ENCODE results near the gene TM6SF1.
"Not testable (repeated sequence)": the region's sequence is repeated elsewhere in the genome, so short reads cannot be mapped to it uniquely, and the experiment has no call there.

TM6SF1 gene

DNA sequence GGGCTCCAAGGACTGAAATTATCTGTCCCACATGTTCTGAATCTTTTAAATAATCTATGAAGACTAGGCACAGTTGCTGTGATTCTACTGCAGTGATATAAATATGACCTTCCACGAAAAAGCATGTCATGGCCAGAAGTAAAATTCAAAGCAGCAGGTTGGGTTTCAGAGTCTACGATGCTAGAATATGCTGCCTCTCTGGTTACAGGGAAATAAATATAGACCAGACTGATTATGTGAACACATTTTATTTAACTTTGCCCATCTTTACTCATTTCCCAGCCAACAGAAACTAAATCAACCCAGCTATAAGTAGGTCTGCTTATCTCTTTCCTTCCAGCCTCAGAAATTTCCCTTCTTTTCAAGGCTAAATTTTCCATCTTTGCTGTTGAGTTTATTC is 19.9 kb upstream of the TM6SF1 start:
- no peak for DNase-seq
- Histone ChIP-seq H3K36me3 (replicated peaks) (no peaks in the 10 kb centered on the region), H3K27me3 (replicated peaks) (no peaks in the 10 kb centered on the region), H3K27ac (no peak overlapping the region), H3K4me3 (ENCODE audit: low read depth, low read length) (no peak overlapping the region)
- in situ Hi-C loops (cut with HindIII; ENCODE audit: low pct_ligation_motif_present, low sequenced_read_pairs), result no loop called here
- TF ChIP-seq, protein P1, sequence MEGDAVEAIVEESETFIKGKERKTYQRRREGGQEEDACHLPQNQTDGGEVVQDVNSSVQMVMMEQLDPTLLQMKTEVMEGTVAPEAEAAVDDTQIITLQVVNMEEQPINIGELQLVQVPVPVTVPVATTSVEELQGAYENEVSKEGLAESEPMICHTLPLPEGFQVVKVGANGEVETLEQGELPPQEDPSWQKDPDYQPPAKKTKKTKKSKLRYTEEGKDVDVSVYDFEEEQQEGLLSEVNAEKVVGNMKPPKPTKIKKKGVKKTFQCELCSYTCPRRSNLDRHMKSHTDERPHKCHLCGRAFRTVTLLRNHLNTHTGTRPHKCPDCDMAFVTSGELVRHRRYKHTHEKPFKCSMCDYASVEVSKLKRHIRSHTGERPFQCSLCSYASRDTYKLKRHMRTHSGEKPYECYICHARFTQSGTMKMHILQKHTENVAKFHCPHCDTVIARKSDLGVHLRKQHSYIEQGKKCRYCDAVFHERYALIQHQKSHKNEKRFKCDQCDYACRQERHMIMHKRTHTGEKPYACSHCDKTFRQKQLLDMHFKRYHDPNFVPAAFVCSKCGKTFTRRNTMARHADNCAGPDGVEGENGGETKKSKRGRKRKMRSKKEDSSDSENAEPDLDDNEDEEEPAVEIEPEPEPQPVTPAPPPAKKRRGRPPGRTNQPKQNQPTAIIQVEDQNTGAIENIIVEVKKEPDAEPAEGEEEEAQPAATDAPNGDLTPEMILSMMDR (IDR thresholded peaks at IDR 0.05; ENCODE audit: low read depth, low read length, missing control alignments), result no peak

DNA sequence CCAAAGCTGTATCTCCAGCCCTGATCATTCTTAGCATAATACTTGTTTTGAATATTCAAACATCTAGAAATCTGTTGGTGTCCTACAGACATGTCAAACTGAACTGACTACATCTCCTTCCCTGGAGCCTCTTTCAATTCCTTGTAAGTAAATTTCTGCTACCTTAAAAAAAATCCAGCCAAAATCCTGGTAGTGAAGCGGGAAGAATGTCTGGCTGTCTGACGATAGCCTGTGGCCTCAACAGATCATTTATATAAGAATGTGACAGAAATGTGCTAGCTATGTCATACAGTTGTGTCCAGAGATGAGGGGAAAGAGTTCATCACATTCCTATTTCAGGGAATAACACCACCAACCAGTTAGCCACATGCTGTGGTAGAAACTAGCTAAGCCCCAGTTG is 18.6 kb upstream of the TM6SF1 start:
- TF ChIP-seq, protein P1 (IDR thresholded peaks at IDR 0.05; ENCODE audit: low read depth, low read length, missing control alignments), result no peak
- in situ Hi-C loops (cut with HindIII; ENCODE audit: low pct_ligation_motif_present, low sequenced_read_pairs), result no loop called here

DNA sequence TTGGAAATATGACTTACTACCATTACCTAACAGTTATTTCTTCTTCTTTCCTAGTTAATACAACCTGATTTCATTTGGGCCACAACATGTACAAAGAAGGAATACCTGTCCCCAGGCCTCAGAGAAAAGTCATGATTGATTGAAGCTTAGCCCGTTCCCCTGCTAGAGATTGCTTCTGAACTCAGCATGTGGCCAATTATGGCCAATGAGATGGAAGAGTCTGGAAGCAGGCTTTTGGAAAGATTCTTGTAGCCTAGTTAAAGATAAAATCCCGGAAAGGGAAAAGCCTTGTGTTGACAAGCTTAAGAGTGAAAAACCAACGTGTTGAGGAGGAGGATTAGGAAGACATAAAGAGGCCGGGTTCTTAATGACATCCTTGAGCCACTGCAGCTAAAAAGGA is 17.0 kb upstream of the TM6SF1 start:
- H3K27me3 ChIP-seq (replicated peaks), result no peaks in the 10 kb centered on the region
- DNase-seq, result no peak
- H3K27ac ChIP-seq, result no peak overlapping the region
- no peak overlapping the region for H3K4me3 ChIP-seq (ENCODE audit: low read depth, low read length)
- TF ChIP-seq, protein P1 (IDR thresholded peaks at IDR 0.05; ENCODE audit: low read depth, low read length, missing control alignments), result no peak
- in situ Hi-C loops (cut with HindIII; ENCODE audit: low pct_ligation_motif_present, low sequenced_read_pairs), result no loop called here
- no peaks in the 10 kb centered on the region for H3K36me3 ChIP-seq (replicated peaks)

More for the DNA sequence above, 18.6 kb upstream of the TM6SF1 start:
- no peak for DNase-seq
- H3K36me3 ChIP-seq (replicated peaks), result no peaks in the 10 kb centered on the region
- H3K27ac ChIP-seq, result no peak overlapping the region
- no peaks in the 10 kb centered on the region for H3K27me3 ChIP-seq (replicated peaks)
- H3K4me3 ChIP-seq (ENCODE audit: low read depth, low read length), result no peak overlapping the region

DNA sequence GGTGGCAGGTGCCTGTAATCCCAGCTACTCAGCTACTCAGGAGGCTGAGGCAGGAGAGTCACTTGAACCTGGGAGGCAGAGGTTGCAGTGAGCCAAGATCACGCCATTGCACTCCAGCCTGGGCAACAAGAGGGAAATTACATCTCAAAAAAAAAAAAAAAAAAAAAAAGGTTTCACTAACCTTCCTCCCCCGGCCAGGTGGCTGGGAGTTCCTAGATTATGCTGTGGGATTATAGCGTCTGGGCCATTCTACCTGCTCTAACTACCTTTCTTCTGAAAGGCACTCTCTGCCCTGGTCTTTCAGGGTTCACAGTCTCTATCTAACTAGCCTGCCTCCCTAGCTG is 15.5 kb upstream of the TM6SF1 start:
- H3K4me3 ChIP-seq (ENCODE audit: low read depth, low read length); H3K27ac ChIP-seq; in situ Hi-C loops (cut with HindIII; ENCODE audit: low pct_ligation_motif_present, low sequenced_read_pairs); H3K27me3 ChIP-seq (replicated peaks); DNase-seq; H3K36me3 ChIP-seq (replicated peaks): not testable (repeated sequence)

DNA sequence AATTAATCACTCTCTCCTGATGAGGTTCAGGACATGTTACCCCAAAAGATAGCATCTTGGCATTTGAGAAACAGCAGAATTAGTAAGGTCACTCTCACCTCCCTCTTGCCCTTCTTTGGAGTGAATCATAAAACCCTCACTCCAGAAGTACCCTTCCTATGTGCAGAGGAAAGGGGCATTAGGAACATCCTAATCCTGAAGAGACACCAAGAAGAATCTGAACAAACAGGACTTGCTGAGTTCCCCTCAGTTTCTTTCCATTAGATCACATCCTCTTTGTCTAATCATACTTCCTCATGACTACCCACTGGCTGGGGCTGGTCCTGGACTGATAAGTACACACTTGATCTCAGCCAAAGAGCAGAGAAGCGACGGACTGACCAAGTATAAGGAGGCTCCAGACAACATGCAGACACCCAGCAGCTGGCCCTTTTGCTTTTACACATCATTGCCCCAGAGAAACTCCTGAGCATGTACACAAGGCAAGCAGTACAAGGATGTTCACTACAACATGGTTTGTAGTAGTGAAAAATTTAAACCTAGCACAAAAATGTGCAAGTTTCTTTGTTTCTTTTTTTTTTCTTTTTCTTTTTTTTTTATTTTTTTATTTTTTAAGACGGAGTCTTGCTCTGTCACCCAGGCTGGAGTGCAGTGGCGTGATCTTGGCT is 15.0 kb upstream of the TM6SF1 start:
- in situ Hi-C loops (cut with HindIII; ENCODE audit: low pct_ligation_motif_present, low sequenced_read_pairs), result no loop called here
- no peak overlapping the region for H3K27ac ChIP-seq
- H3K4me3 ChIP-seq (ENCODE audit: low read depth, low read length), result no peak overlapping the region
- DNase-seq, result peak; percentile 77
- TF ChIP-seq, protein P1 (IDR thresholded peaks at IDR 0.05; ENCODE audit: low read depth, low read length, missing control alignments), result no peak
- H3K27me3 ChIP-seq (replicated peaks), result no peaks in the 10 kb centered on the region
- H3K36me3 ChIP-seq (replicated peaks), result no peaks in the 10 kb centered on the region

DNA sequence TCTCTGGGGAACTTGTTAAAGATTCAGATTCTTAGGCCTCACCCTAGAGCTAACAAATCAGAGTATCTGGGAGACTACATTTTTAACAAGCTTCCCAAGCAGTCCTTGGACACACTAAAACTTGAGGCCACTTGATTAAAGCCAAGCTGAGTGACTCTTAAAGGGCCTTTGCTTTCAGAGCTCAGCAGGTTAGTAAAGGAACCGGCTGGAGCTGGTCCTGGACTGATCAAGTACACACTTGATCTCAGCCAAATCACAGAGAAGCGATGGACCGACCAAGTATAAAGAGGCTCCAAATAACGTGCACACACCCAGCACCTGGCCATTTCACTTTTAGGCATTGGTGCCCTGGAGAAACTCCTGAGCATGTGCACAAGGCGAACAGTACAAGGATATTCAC is 12.9 kb upstream of the TM6SF1 start:
- H3K36me3 ChIP-seq (replicated peaks), result no peaks in the 10 kb centered on the region
- in situ Hi-C loops (cut with HindIII; ENCODE audit: low pct_ligation_motif_present, low sequenced_read_pairs), result no loop called here
- TF ChIP-seq, protein P1 (IDR thresholded peaks at IDR 0.05; ENCODE audit: low read depth, low read length, missing control alignments), result no peak
- no peak for DNase-seq
- H3K4me3 ChIP-seq (ENCODE audit: low read depth, low read length), result no peak overlapping the region
- no peak overlapping the region for H3K27ac ChIP-seq
- H3K27me3 ChIP-seq (replicated peaks), result no peaks in the 10 kb centered on the region

Data from brain microvascular endothelial cell (primary cell).